Natural killer cell treated with Interleukin-12 subunit alpha and Interleukin-12 subunit beta and Interleukin-15 and Interleukin-18, amount 100 ng/mL, for 72 hours (primary cell): ENCODE data around the gene CNKSR1. TPM values are rescaled to one million over a fixed set of nuclear protein-coding genes. Genes with fewer than 3 reads are reported as not detected.

Experiments used
- ATAC-seq, 2 donors: fragments of 150-1000 bp; cut with Tn5 transposase in 1 of 2; sonication (Bioruptor Pico), chemical (Tn5 transposase) in 1 of 2; 2 replicates each; pipeline ENCODE4 v1.10.0; 2021
- DNase-seq: peaks from one replicate; pipeline ENCODE4 v3.0.0; 2022; ENCODE audit warnings: low spot score
- H3K27ac Mint-ChIP-seq, 2 donors: 1 replicate in 1 of 2; 2 replicates in 1 of 2; pipeline ENCODE4 v1.8.0; 2022; ENCODE audit warnings: mixed read lengths in 2 of 2, mild to moderate bottlenecking in 1 of 2, moderate library complexity in 1 of 2
- H3K27me3 Mint-ChIP-seq, 2 donors: 1 replicate in 1 of 2; 2 replicates in 1 of 2; pipeline ENCODE4 v1.8.0; 2022; ENCODE audit warnings: mixed read lengths in 2 of 2
- H3K36me3 Mint-ChIP-seq: one replicate; pipeline ENCODE4 v1.8.0; 2022; ENCODE audit warnings: mixed read lengths
- H3K4me1 Mint-ChIP-seq, 2 donors: 1 replicate in 1 of 2; 2 replicates in 1 of 2; pipeline ENCODE4 v1.8.0; 2022; ENCODE audit warnings: low read depth in 2 of 2, mixed read lengths in 2 of 2, mild to moderate bottlenecking in 1 of 2
- H3K4me3 Mint-ChIP-seq: one replicate; pipeline ENCODE4 v1.8.0; 2022; ENCODE audit warnings: mixed read lengths
- H3K9me3 Mint-ChIP-seq: 2 replicates; pipeline ENCODE4 v1.8.0; 2022; ENCODE audit warnings: mixed read lengths
- total RNA-seq, 2 donors: library from RNA; stranded (reverse); gene quantifications; one replicate each; pipeline ENCODE4 v1.2.3, GENCODE V29; 2022

The CNKSR1 gene
- total RNA-seq, 2 donors from 2014 or later, result 2.5 TPM; not detected in 1

DNA sequence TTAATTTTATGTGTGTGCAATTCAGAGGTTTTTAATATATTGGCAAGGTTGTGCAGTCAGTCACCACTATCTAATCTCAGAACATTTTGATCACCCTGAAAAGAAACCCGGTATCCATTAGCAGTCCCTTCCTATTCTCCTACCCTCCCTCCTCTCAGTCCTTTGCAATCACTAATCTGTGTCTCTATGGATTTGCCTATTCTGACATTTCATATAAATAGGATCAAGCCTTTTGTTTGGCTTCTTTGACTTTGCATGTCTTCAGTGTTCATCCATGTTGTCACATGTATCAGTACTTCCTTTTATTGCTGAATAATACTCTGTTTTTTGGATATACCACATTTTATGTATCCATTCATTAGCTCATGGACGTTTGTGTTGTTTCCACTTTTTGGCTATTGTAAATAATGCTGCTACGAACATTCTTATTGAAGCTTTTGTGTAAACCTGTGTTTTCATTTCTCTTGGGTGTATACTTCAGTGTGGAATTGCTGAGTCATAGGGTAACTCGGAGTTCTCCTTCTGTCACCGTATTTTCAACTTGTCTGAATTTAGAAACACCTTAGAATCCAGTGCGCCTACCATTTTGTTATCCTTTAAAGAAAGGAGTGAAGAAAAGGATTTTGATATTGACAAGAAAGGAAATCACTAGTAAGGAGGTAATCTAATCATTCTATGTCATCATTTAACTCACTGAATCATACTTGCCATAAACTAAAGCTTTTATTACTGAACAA lies 60.1 kb downstream of the CNKSR1 start:
- H3K27ac Mint-ChIP-seq, result no peak overlapping the region
- DNase-seq (no peak), ATAC-seq (no peak)
- H3K4me1 Mint-ChIP-seq, result peaks cover 21 to 33% of the 10 kb centered on the region in 2 donors
- no peaks in the 10 kb centered on the region for H3K9me3 Mint-ChIP-seq
- H3K27me3 Mint-ChIP-seq, result no peaks in the 10 kb centered on the region
- H3K4me3 Mint-ChIP-seq, result peak overlapping the region; percentile 28
- H3K36me3 Mint-ChIP-seq, result no peaks in the 10 kb centered on the region

Other genes with a start within 250 kb of the CNKSR1 start
- 10 to 100 TPM; 14.2 to 20.0 TPM for gene PAFAH2, start 179.4 kb upstream of the CNKSR1 start, total RNA-seq
- not detected for gene EXTL1, start 155.7 kb upstream of the CNKSR1 start, total RNA-seq
- gene SLC30A2, start 131.4 kb upstream of the CNKSR1 start, total RNA-seq, result not detected
- gene TRIM63, start 109.9 kb upstream of the CNKSR1 start, total RNA-seq, result not detected
- gene PDIK1L, start 65.7 kb upstream of the CNKSR1 start, total RNA-seq, result 1 to 10 TPM; 8.8 to 9.0 TPM
- gene FAM110D, start 18.4 kb upstream of the CNKSR1 start, total RNA-seq, result not detected
- not detected for gene C1orf232, start 8.5 kb upstream of the CNKSR1 start, total RNA-seq
- gene ZNF593, start 7.6 kb upstream of the CNKSR1 start, total RNA-seq, result 10 to 100 TPM; 36.6 to 73.8 TPM
- not detected for gene ZNF593OS, start 5.7 kb upstream of the CNKSR1 start, total RNA-seq
- not detected for gene CATSPER4, start 13.1 kb downstream of the CNKSR1 start, total RNA-seq
- 10 to 100 TPM; 21.0 to 57.5 TPM for gene CEP85, start 56.7 kb downstream of the CNKSR1 start, total RNA-seq
- 100 to 1,000 TPM; 203 to 249 TPM for gene SH3BGRL3, start 102.6 kb downstream of the CNKSR1 start, total RNA-seq
- gene UBXN11, start 129.1 kb downstream of the CNKSR1 start, total RNA-seq, result 10 to 100 TPM in 1 of 2 donors, 1 to 10 TPM in 1; 9.9 to 24.8 TPM
- gene CD52, start 140.5 kb downstream of the CNKSR1 start, total RNA-seq, result 10 to 100 TPM in 1 of 2 donors, 1 to 10 TPM in 1; 8.1 to 17.2 TPM
- under 1 TPM in 1 of 2 donors, not detected in 1; 0.95 TPM for gene CRYBG2, start 176.6 kb downstream of the CNKSR1 start, total RNA-seq
- gene ZNF683, start 195.3 kb downstream of the CNKSR1 start, total RNA-seq, result not detected
- gene LIN28A, start 233.3 kb downstream of the CNKSR1 start, total RNA-seq, result not detected